CD14-positive monocyte (primary cell): Measurements from ENCODE around the gene CD300C. TPM values are rescaled to one million over a fixed set of nuclear protein-coding genes. Genes with fewer than 3 reads are reported as not detected.
A peak's percentile ranks its signal among the peaks of the same experiment; 100 is the strongest.

ENCODE experiments used
- DNase-seq, 3 donors: peaks; one replicate each; pipeline ENCODE4 v3.0.0-alpha.2; 2011 to 2022
- H2AFZ ChIP-seq: 2 replicates; pipeline ENCODE4 v1.6.0; 2012; ENCODE audit warnings: mild to moderate bottlenecking, low read depth, low read length, inconsistent platforms; ENCODE audit not compliant: insufficient read depth, poor library complexity, severe bottlenecking
- H3K27ac ChIP-seq, 2 donors: 1 replicate in 1 of 2; 2 replicates in 1 of 2; pipeline ENCODE4 v1.5.1; 2012 to 2013; ENCODE audit warnings: low read length in 2 of 2, control low read depth in 1 of 2, inconsistent platforms in 1 of 2, low read depth in 1 of 2, mild to moderate bottlenecking in 1 of 2
- H3K27me3 ChIP-seq, 2 donors: one replicate each; pipeline versions ENCODE4 v1.6.0 to v1.6.1; 2011 to 2013; ENCODE audit warnings: low read length in 2 of 2; ENCODE audit not compliant: control insufficient read depth in 2 of 2, insufficient read depth in 2 of 2
- H3K36me3 ChIP-seq, 2 donors: replicated peaks in 1 of 2; 1 replicate in 1 of 2; 2 replicates in 1 of 2; pipeline versions ENCODE4 v1.5.1 to v1.6.1; 2012 to 2013; ENCODE audit warnings: low read length in 2 of 2, control low read depth in 1 of 2, inconsistent platforms in 1 of 2, mild to moderate bottlenecking in 1 of 2; ENCODE audit not compliant: insufficient read depth in 2 of 2, control insufficient read depth in 1 of 2
- H3K4me1 ChIP-seq, 2 donors: 1 replicate in 1 of 2; 2 replicates in 1 of 2; pipeline versions ENCODE4 v1.5.1 to v1.6.1; 2012 to 2013; ENCODE audit warnings: low read length in 2 of 2, control low read depth in 1 of 2, inconsistent platforms in 1 of 2, mild to moderate bottlenecking in 1 of 2, moderate library complexity in 1 of 2; ENCODE audit not compliant: insufficient read depth in 2 of 2, control insufficient read depth in 1 of 2
- H3K4me2 ChIP-seq: replicated peaks from 2 replicates; pipeline ENCODE3; 2012; ENCODE audit warnings: low read length, moderate library complexity, mild to moderate bottlenecking; ENCODE audit not compliant: poor library complexity, severe bottlenecking; ENCODE audit errors: extremely low read depth
- H3K4me3 ChIP-seq, 3 experiments: fragments of 200-600 bp in 1 of 3; sonication (generic) in 1 of 3; replicated peaks in 1 of 3; 1 replicate in 2 of 3; 2 replicates in 1 of 3; pipeline ENCODE4 v1.5.1; 2011 to 2013; ENCODE audit warnings: low read length in 3 of 3, mild to moderate bottlenecking in 3 of 3, control low read depth in 2 of 3, low read depth in 2 of 3, inconsistent platforms in 1 of 3, moderate library complexity in 1 of 3
- H3K79me2 ChIP-seq: 2 replicates; pipeline ENCODE4 v1.6.0; 2012; ENCODE audit warnings: mild to moderate bottlenecking, control low read depth, inconsistent platforms, low read length, moderate library complexity; ENCODE audit not compliant: insufficient read depth
- H3K9ac ChIP-seq: 2 replicates; pipeline ENCODE4 v1.6.0; 2017; ENCODE audit warnings: low read length, mild to moderate bottlenecking; ENCODE audit not compliant: insufficient read depth, poor library complexity, severe bottlenecking
- H3K9me3 ChIP-seq, 2 donors: replicated peaks in 1 of 2; 1 replicate in 1 of 2; 2 replicates in 1 of 2; pipeline versions ENCODE4 v1.5.1 to v1.6.1; 2012 to 2013; ENCODE audit warnings: low read length in 2 of 2, control low read depth in 1 of 2; ENCODE audit not compliant: control insufficient read depth in 1 of 2, insufficient read depth in 1 of 2
- H4K20me1 ChIP-seq: 2 replicates; pipeline ENCODE4 v1.6.0; 2012; ENCODE audit warnings: mild to moderate bottlenecking, low read length, control low read depth, moderate library complexity; ENCODE audit not compliant: insufficient read depth
- H3K27ac Mint-ChIP-seq, 7 donors: one replicate each; pipeline ENCODE4 v1.8.0; 2020; ENCODE audit warnings: mild to moderate bottlenecking in 7 of 7, mixed read lengths in 7 of 7, moderate library complexity in 6 of 7, inconsistent platforms in 2 of 7
- H3K27me3 Mint-ChIP-seq, 3 donors: one replicate each; pipeline ENCODE4 v1.8.0; 2021 to 2022; ENCODE audit warnings: low read depth in 3 of 3, mild to moderate bottlenecking in 3 of 3, mixed read lengths in 3 of 3, moderate library complexity in 3 of 3, inconsistent platforms in 1 of 3
- H3K36me3 Mint-ChIP-seq, 2 donors: one replicate each; pipeline ENCODE4 v1.8.0; 2020; ENCODE audit warnings: mixed read lengths in 2 of 2, inconsistent platforms in 1 of 2, mild to moderate bottlenecking in 1 of 2
- H3K4me1 Mint-ChIP-seq: one replicate; pipeline ENCODE4 v1.8.0; 2020; ENCODE audit warnings: mild to moderate bottlenecking, mixed read lengths
- H3K4me3 Mint-ChIP-seq, 2 donors: one replicate each; pipeline ENCODE4 v1.8.0; 2020; ENCODE audit warnings: mild to moderate bottlenecking in 2 of 2, mixed read lengths in 2 of 2, moderate library complexity in 1 of 2
- H3K9me3 Mint-ChIP-seq, 7 donors: one replicate each; pipeline ENCODE4 v1.8.0; 2020 to 2022; ENCODE audit warnings: mixed read lengths in 7 of 7, mild to moderate bottlenecking in 6 of 7, moderate library complexity in 6 of 7, inconsistent platforms in 2 of 7
- CTCF ChIP-seq: fragments of 200-600 bp; IDR thresholded peaks from one replicate; pipeline ENCODE4 v1.8.0; 2022; ENCODE audit warnings: antibody characterized with exemption, mild to moderate bottlenecking
- WGBS: methylation state at CpG from one replicate; pipeline ENCODE4 v1.1.5; 2013; ENCODE audit warnings: missing lambda C conversion rate; ENCODE audit not compliant: insufficient coverage; 5-methylcytosine and 5-hydroxymethylcytosine counted together
- intact Hi-C, 2 donors: fragments of 100-400 bp; cut with micrococcal nuclease; formaldehyde crosslinking; loops; one replicate each; pipeline versions ENCODE4 v1.15.0 to v1.15.1; 2023
- polyA minus RNA-seq: library from RNA; depleted of rRNA, polyadenylated mRNA; stranded (reverse); fragments of >200 nt; gene quantifications from 2 replicates; pipeline ENCODE4 v1.2.3, GENCODE V29; 2012
- polyA plus RNA-seq, 3 donors: library from polyadenylated mRNA; depleted of rRNA in 1 of 3; unstranded in 2 of 3; stranded (reverse) in 1 of 3; fragments of 300-500 nt in 2 of 3; fragments of >200 nt in 1 of 3; fragmentation: Illumina TruSeq in 2 of 3; gene quantifications; 1 replicate in 2 of 3; 2 replicates in 1 of 3; pipeline ENCODE4 v1.2.3, GENCODE V29; 2012 to 2021
- total RNA-seq, 12 experiments: library from RNA in 1 of 12; stranded (reverse) in 1 of 12; fragments of 120-200 nt in 1 of 12; gene quantifications; one replicate each; pipeline ENCODE4 v1.2.4 and lab custom pipeline; 2013 to 2026; ENCODE audit warnings: mixed read lengths in 6 of 12, inconsistent platforms in 1 of 12

CD300C gene
- total RNA-seq (2013), result 65.0 TPM
- polyA plus RNA-seq (100 to 1,000 TPM in 1 of 3 donors, 10 to 100 TPM in 2; 68.3 to 141 (median 93.1) TPM), polyA minus RNA-seq (48.8 and 68.3 TPM in 2 replicates), total RNA-seq (lab: John Stamatoyannopoulos, UW) (21.9 to 101 (median 68.6) reads per million in 11 experiments)

- H3K9ac ChIP-seq, result peak within 1 kb of the TSS; percentile 96
- H3K36me3 ChIP-seq, result peaks cover 33 to 37% of the 10 kb centered on the region in 2 donors
- intact Hi-C loops, result no loop called here
- H2AFZ ChIP-seq, result peak within 1 kb of the TSS; percentile 50
- Mint-ChIP-seq H3K4me1 (peaks cover 59% of the 10 kb centered on the region), H3K27me3 (peaks cover 0 to 3% (median 0%) of the 10 kb centered on the region in 3 donors), H3K9me3 (peaks cover 0 to 2% (median 0%) of the 10 kb centered on the region in 7 donors), H3K36me3 (peaks cover 48 to 49% of the 10 kb centered on the region in 2 donors), H3K4me3 (peak within 1 kb of the TSS; percentile 80 to 98), H3K27ac (peak within 1 kb of the TSS; percentile 90 to 98 (median 95))
- peak; percentile 93 to 97 (median 95) for DNase-seq
- peaks cover 39% of the 10 kb centered on the region for H3K79me2 ChIP-seq
- no peak for TF ChIP-seq CTCF
- H3K4me1 ChIP-seq, result peaks cover 55 to 66% of the 10 kb centered on the region in 2 donors
- no peaks in the 10 kb centered on the region for H3K27me3 ChIP-seq
- peak within 1 kb of the TSS; percentile 94 for H3K4me2 ChIP-seq
- no peaks in the 10 kb centered on the region for H3K9me3 ChIP-seq
- H4K20me1 ChIP-seq, result peaks cover 44% of the 10 kb centered on the region
- H3K4me3 ChIP-seq, result peak within 1 kb of the TSS; percentile 66 to 89 (median 68)
- 0% methylated on average over 5 of the region's 5 CpGs for WGBS
- peak within 1 kb of the TSS; percentile 93 to 98 for H3K27ac ChIP-seq
These were observed at the start of gene CD300C for GRCh38 chr17:74545843-74546230. Gene CD300C (minus strand): TSS chr17:74546115. CDS start chr17:74545782, 333 bp downstream.

GRCh38 chr17:74595037-74595750 is 49.3 kb upstream of the CD300C start:
- H3K4me1 Mint-ChIP-seq, result peaks cover 68% of the 10 kb centered on the region
- H3K9me3 ChIP-seq, result no peaks in the 10 kb centered on the region
- no peak overlapping the region for H3K4me3 ChIP-seq
- WGBS, result 4% methylated on average over 2 of the region's 6 CpGs
- H3K27ac Mint-ChIP-seq, result peak overlapping the region; percentile 54 to 85 (median 75)
- DNase-seq, result peak; percentile 37 to 68 (median 67)
- no peaks in the 10 kb centered on the region for H3K79me2 ChIP-seq
- H3K4me2 ChIP-seq, result peak overlapping the region; percentile 12
- intact Hi-C loops, result loop anchor here in 1 of 2 donors (5.0 kb wide), 1 partner anchor 58 kb away; no protein-coding TSS in a partner anchor
- H3K9ac ChIP-seq, result no peak overlapping the region
- H3K9me3 Mint-ChIP-seq, result peaks cover 0 to 3% (median 0%) of the 10 kb centered on the region in 7 donors
- H3K27ac ChIP-seq, result peak overlapping the region; percentile 23 to 29
- peaks cover 68 to 72% of the 10 kb centered on the region in 2 donors for H3K4me1 ChIP-seq
- no peaks in the 10 kb centered on the region for H3K27me3 ChIP-seq
- no peaks in the 10 kb centered on the region for H3K36me3 ChIP-seq
- TF ChIP-seq CTCF, result no peak
- H3K4me3 Mint-ChIP-seq, result peak overlapping the region in 1 of 2 donors; percentile 35
- H3K27me3 Mint-ChIP-seq, result peaks cover 3 to 14% (median 7%) of the 10 kb centered on the region in 3 donors
- no peak overlapping the region for H2AFZ ChIP-seq
- H3K36me3 Mint-ChIP-seq, result peaks cover 0 to 13% of the 10 kb centered on the region in 2 donors
- no peaks in the 10 kb centered on the region for H4K20me1 ChIP-seq
